ENCODE measurements around the gene CADPS2.

- no peak for TF ChIP-seq CTCF (IDR thresholded peaks at IDR 0.05)
- TF ChIP-seq EP300 (IDR thresholded peaks at IDR 0.05), result no peak
Measured at GRCh38 chr7:122482212-122482611, 404.0 kb downstream of the CADPS2 start.
